Amniotic epithelial cell (primary cell): ENCODE results near the gene POLRMT.

Source experiments
- DNase-seq: peaks from one replicate; pipeline ENCODE4 v3.0.0-alpha.2; 2010; ENCODE audit warnings: low read depth

POLRMT gene

GRCh38 chr19:579111-579841 is 54.1 kb downstream of the POLRMT start:
- no peak for DNase-seq

GRCh38 chr19:577439-578392 is 55.6 kb downstream of the POLRMT start:
- no peak for DNase-seq

GRCh38 chr19:576768-577438 is 56.4 kb downstream of the POLRMT start:
- no peak for DNase-seq

GRCh38 chr19:575527-576506 is 57.5 kb downstream of the POLRMT start:
- DNase-seq, result peak; percentile 73

GRCh38 chr19:574658-575526 is 58.4 kb downstream of the POLRMT start:
- DNase-seq, result peak; percentile 64

GRCh38 chr19:573519-573825 is 59.9 kb downstream of the POLRMT start:
- DNase-seq, result no peak

- DNase-seq, result peak; percentile 65
These were observed 60.4 kb downstream of the POLRMT start for GRCh38 chr19:572743-573518.

GRCh38 chr19:572140-572742 is 61.1 kb downstream of the POLRMT start, which contains the start of gene BSG:
BSG (plus strand) TSS chr19:572596; CDS start chr19:572635, 39 bp downstream.
- DNase-seq, result peak; percentile 95

- DNase-seq, result peak; percentile 37
These were observed 61.8 kb downstream of the POLRMT start for GRCh38 chr19:571566-571974.

- peak; percentile 33 for DNase-seq
These were observed 62.3 kb downstream of the POLRMT start for GRCh38 chr19:570937-571565.

- DNase-seq, result no peak
These were observed 63.1 kb downstream of the POLRMT start for GRCh38 chr19:570251-570686.

GRCh38 chr19:567296-567900 is 65.9 kb downstream of the POLRMT start:
- DNase-seq, result no peak
